Measurements from ENCODE around the gene TTLL11.
"Not testable (repeated sequence)": the region's sequence is repeated elsewhere in the genome, so short reads cannot be mapped to it uniquely, and the experiment has no call there.

- TF ChIP-seq EZH2phosphoT487 (IDR thresholded peaks at IDR 0.05; ENCODE audit: borderline replicate concordance); CTCF (conservative IDR thresholded peaks at IDR 0.05; ENCODE audit: low read length): not testable (repeated sequence)
Measured at GRCh38 chr9:121894380-121894779, 198.7 kb downstream of the TTLL11 start.

All from Loucy (cell line).